HCT116 (cell line): ENCODE measurements around the gene ATL1. TPM values are rescaled to one million over a fixed set of nuclear protein-coding genes. Genes with fewer than 3 reads are reported as not detected.

Experiments used
- ATAC-seq: fragments of 200-7000 bp; cut with Tn5 transposase; 2 replicates; pipeline ENCODE4 v1.9.1; 2020; ENCODE audit warnings: mild to moderate bottlenecking, moderate library complexity
- BruUV-seq: library from RNA; stranded (reverse); fragments of 400-500 nt; replicated peaks from 2 replicates; lab custom pipeline; 2021; lab: Mats Ljungman, UMichigan
- CTCF ChIA-PET: fragments of 300-600 bp; sonication (Branson Sonifier 250); formaldehyde crosslinking; loops from one replicate; lab custom pipeline; 2021; ENCODE audit warnings: antibody characterized with exemption; lab: Charles Lee
- POLR2A ChIA-PET: fragments of 300-600, 350-600 bp; sonication (Branson Sonifier 250); formaldehyde crosslinking; loops from one replicate; lab custom pipeline; 2021; ENCODE audit warnings: antibody characterized with exemption; lab: Charles Lee
- RAD21 ChIA-PET, 2 experiments: fragments of 300-600 bp; sonication (Branson Sonifier 250); formaldehyde crosslinking; loops; one replicate each; lab custom pipeline; 2023; ENCODE audit warnings: low total read pairs in 2 of 2; ENCODE audit not compliant: uncharacterized antibody in 2 of 2, unreplicated experiment in 2 of 2, low non-redundant PET in 1 of 2; lab: Charles Lee
- DNase-seq: peaks from one replicate; pipeline ENCODE4 v3.0.0-alpha.2; 2010; ENCODE audit warnings: low read depth, low spot score
- H2AFZ ChIP-seq: fragments of 200-600 bp; shearing (Covaris generic), sonication (generic); 2 replicates; pipeline ENCODE4 v1.6.1; 2017; ENCODE audit warnings: low read depth, mixed run types, mixed read lengths, antibody characterized with exemption, low read length; ENCODE audit not compliant: poor library complexity, severe bottlenecking
- H3K27ac ChIP-seq: 2 replicates; pipeline ENCODE4 v1.5.1; 2012; ENCODE audit warnings: low read depth, low read length
- H3K27me3 ChIP-seq: fragments of 200-600 bp; sonication (generic); 2 replicates; pipeline ENCODE4 v1.6.1; 2016; ENCODE audit warnings: mixed run types, low read length, mixed read lengths; ENCODE audit not compliant: insufficient read depth
- H3K36me3 ChIP-seq, 2 experiments: fragments of 200-500 bp in 1 of 2; fragments of 200-600 bp in 1 of 2; sonication (Bioruptor generic) in 1 of 2; sonication (generic) in 1 of 2; 2 replicates each; pipeline versions ENCODE4 v1.5.1 to v1.6.1; 2014 to 2016; ENCODE audit warnings: low read length in 2 of 2, inconsistent platforms in 1 of 2, mixed read lengths in 1 of 2, mixed run types in 1 of 2; ENCODE audit not compliant: insufficient read depth in 2 of 2, control insufficient read depth in 1 of 2
- H3K4me1 ChIP-seq, 2 experiments: fragments of 200-600 bp in 1 of 2; sonication (generic) in 1 of 2; 2 replicates each; pipeline versions ENCODE4 v1.5.1 to v1.6.1; 2012 to 2017; ENCODE audit warnings: low read length in 2 of 2, inconsistent platforms in 1 of 2, mild to moderate bottlenecking in 1 of 2, mixed read lengths in 1 of 2, mixed run types in 1 of 2, moderate library complexity in 1 of 2; ENCODE audit not compliant: insufficient read depth in 2 of 2, control insufficient read depth in 1 of 2
- H3K4me2 ChIP-seq: fragments of 200-600 bp; sonication (generic); 2 replicates; pipeline ENCODE4 v1.6.1; 2017; ENCODE audit warnings: mixed run types, low read length, mixed read lengths
- H3K4me3 ChIP-seq, 2 experiments: fragments of 200-600 bp in 1 of 2; sonication (generic) in 1 of 2; replicated peaks in 1 of 2; 2 replicates each; pipeline ENCODE4 v1.5.1; 2011 to 2016; ENCODE audit warnings: low read length in 2 of 2, control low read depth in 1 of 2, low read depth in 1 of 2, mild to moderate bottlenecking in 1 of 2, mixed read lengths in 1 of 2, mixed run types in 1 of 2
- H3K79me2 ChIP-seq: fragments of 200-600 bp; sonication (generic); 2 replicates; pipeline ENCODE4 v1.6.1; 2017; ENCODE audit warnings: mild to moderate bottlenecking, mixed run types, low read length, moderate library complexity, mixed read lengths; ENCODE audit not compliant: insufficient read depth
- H3K9ac ChIP-seq: fragments of 200-600 bp; sonication (generic); 2 replicates; pipeline ENCODE4 v1.6.1; 2016; ENCODE audit warnings: low read length, mixed read lengths
- H3K9me2 ChIP-seq: fragments of 200-600 bp; sonication (generic), shearing (Covaris generic); 2 replicates; pipeline ENCODE4 v1.6.1; 2017; ENCODE audit warnings: mixed run types, mild to moderate bottlenecking, moderate library complexity; ENCODE audit not compliant: insufficient read depth
- H3K9me3 ChIP-seq, 2 experiments: fragments of 200-500 bp in 1 of 2; fragments of 200-600 bp in 1 of 2; sonication (Bioruptor generic) in 1 of 2; sonication (generic) in 1 of 2; 2 replicates each; pipeline ENCODE4 v1.6.1; 2014 to 2017; ENCODE audit warnings: low read length in 2 of 2, mixed read lengths in 2 of 2, inconsistent platforms in 1 of 2, low read depth in 1 of 2, mild to moderate bottlenecking in 1 of 2, mixed run types in 1 of 2, moderate library complexity in 1 of 2; ENCODE audit not compliant: control insufficient read depth in 1 of 2, insufficient read depth in 1 of 2
- H4K20me1 ChIP-seq: fragments of 200-600 bp; sonication (generic), shearing (Covaris generic); 2 replicates; pipeline ENCODE4 v1.6.1; 2017; ENCODE audit warnings: mixed run types, mild to moderate bottlenecking, moderate library complexity; ENCODE audit not compliant: insufficient read depth
- ATF3 ChIP-seq: IDR thresholded peaks from 2 replicates; pipeline ENCODE4 v1.6.1; 2012
- CBX3 ChIP-seq: IDR thresholded peaks from 2 replicates; pipeline ENCODE4 v1.6.1; 2012; ENCODE audit warnings: low read depth
- CTCF ChIP-seq, 3 experiments: fragments of 200-600 bp in 1 of 3; sonication (generic) in 1 of 3; IDR thresholded peaks in 2 of 3; conservative IDR thresholded peaks in 1 of 3; 2 replicates each; pipeline ENCODE4 v1.5.1; 2012 to 2017; ENCODE audit warnings: low read depth in 2 of 3, low read length in 2 of 3, antibody characterized with exemption in 1 of 3, borderline replicate concordance in 1 of 3, control low read depth in 1 of 3, mild to moderate bottlenecking in 1 of 3, mixed read lengths in 1 of 3, mixed run types in 1 of 3, moderate library complexity in 1 of 3; ENCODE audit not compliant: insufficient read depth in 1 of 3
- ELF1 ChIP-seq: IDR thresholded peaks from 2 replicates; pipeline ENCODE4 v1.6.1; 2012; ENCODE audit warnings: low read depth, borderline replicate concordance
- EZH2phosphoT487 ChIP-seq: fragments of 200-600 bp; IDR thresholded peaks from 2 replicates; pipeline ENCODE4 v1.6.1; 2018; ENCODE audit warnings: antibody characterized with exemption, borderline replicate concordance
- FOSL1 ChIP-seq: IDR thresholded peaks from 2 replicates; pipeline ENCODE4 v1.6.1; 2012; ENCODE audit warnings: low read depth
- JUND ChIP-seq: IDR thresholded peaks from 2 replicates; pipeline ENCODE4 v1.6.1; 2012
- POLR2A ChIP-seq: IDR thresholded peaks from 2 replicates; pipeline ENCODE4 v1.7.0; 2011; ENCODE audit warnings: borderline replicate concordance; ENCODE audit not compliant: insufficient read depth, insufficient read length; ENCODE audit errors: extremely low read depth
- SP1 ChIP-seq: IDR thresholded peaks from 2 replicates; pipeline ENCODE4 v1.6.1; 2012; ENCODE audit warnings: low read depth
- TCF7L2 ChIP-seq: IDR thresholded peaks from 2 replicates; pipeline ENCODE4 v1.7.0; 2011; ENCODE audit warnings: borderline replicate concordance, inconsistent platforms; ENCODE audit not compliant: insufficient read depth, insufficient read length; ENCODE audit errors: extremely low read depth
- YY1 ChIP-seq: IDR thresholded peaks from 2 replicates; pipeline ENCODE4 v1.6.1; 2011; ENCODE audit warnings: low read length, low read depth, moderate library complexity, mild to moderate bottlenecking; ENCODE audit not compliant: insufficient replicate concordance; ENCODE audit errors: extremely low read depth
- ZNF274 ChIP-seq: fragments of 200-500 bp; sonication (Bioruptor generic); IDR thresholded peaks from 2 replicates; pipeline ENCODE4 v1.6.1; 2014; ENCODE audit warnings: mild to moderate bottlenecking, low read depth, low read length, inconsistent platforms
- intact Hi-C: fragments of 100-400 bp; cut with micrococcal nuclease; formaldehyde crosslinking; loops from 2 replicates; pipeline ENCODE4 v1.10.0; 2022
- total RNA-seq: library from RNA; stranded (reverse); gene quantifications from one replicate; pipeline ENCODE4 v1.2.1, GENCODE V29; 2021; ENCODE audit not compliant: unreplicated experiment
- TF ChIP-seq, protein P1 (sequence below): IDR thresholded peaks from 2 replicates; pipeline ENCODE4 v1.6.1; 2011; ENCODE audit warnings: mild to moderate bottlenecking, low read length, moderate library complexity; ENCODE audit not compliant: insufficient replicate concordance; ENCODE audit errors: extremely low read depth
- TF ChIP-seq, protein P2 (sequence below): IDR thresholded peaks from 2 replicates; pipeline ENCODE4 v1.6.1; 2012

The ATL1 gene
- total RNA-seq, 1 experiment from 2014 or later: 1.4 TPM

DNA sequence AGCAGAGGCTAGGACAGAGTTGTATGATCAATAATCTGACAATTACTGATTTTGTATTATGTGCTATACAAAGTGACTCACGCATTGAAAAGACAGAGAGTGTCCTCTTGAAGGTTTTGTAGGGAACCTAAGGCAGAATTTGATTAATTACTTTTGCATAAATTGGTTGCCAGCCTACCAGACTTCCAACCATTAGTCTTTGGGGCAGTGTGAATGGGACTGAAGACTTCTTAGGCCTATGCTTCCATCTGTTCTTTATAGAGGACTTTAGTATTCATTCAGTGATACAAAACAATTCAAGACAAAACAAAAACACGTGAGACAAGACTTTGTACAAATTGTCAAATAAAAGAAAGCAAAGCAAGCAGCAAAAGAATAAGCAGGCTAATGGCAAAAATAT, 46.5 kb downstream of the ATL1 start:
- BruUV-seq: no TSS peak
- Histone ChIP-seq H3K36me3 (no peaks in the 10 kb centered on the region), H4K20me1 (no peaks in the 10 kb centered on the region), H3K27me3 (no peaks in the 10 kb centered on the region), H2AFZ (no peak overlapping the region), H3K9me3 (no peaks in the 10 kb centered on the region), H3K4me1 (peaks cover under 1 to 8% of the 10 kb centered on the region in 2 experiments; a peak in 3 of 4 replicates), H3K4me2 (no peak overlapping the region), H3K9ac (no peak overlapping the region), H3K9me2 (no peaks in the 10 kb centered on the region)
- ChIA-PET CTCF (interaction anchor here (1.1 kb wide), 1 partner anchor 9 kb away, joined by 3 read pairs; no protein-coding TSS in a partner anchor), RAD21 (no interaction called here)
- no peak for DNase-seq
- TF ChIP-seq ATF3 (no peak), POLR2A (no peak), TCF7L2 (no peak), JUND (no peak), YY1 (no peak), ELF1 (no peak), CTCF (IDR thresholded peaks at IDR 0.05 in 2 of 3, conservative IDR thresholded peaks at IDR 0.05 in 1 of 3; ENCODE audit: borderline replicate concordance in 1 of 3, insufficient read depth in 1 of 3, low read depth in 2 of 3, low read length in 2 of 3) (no peak), EZH2phosphoT487 (no peak), CBX3 (no peak), ZNF274 (no peak), FOSL1 (no peak), SP1 (no peak)
- TF ChIP-seq, protein P1, sequence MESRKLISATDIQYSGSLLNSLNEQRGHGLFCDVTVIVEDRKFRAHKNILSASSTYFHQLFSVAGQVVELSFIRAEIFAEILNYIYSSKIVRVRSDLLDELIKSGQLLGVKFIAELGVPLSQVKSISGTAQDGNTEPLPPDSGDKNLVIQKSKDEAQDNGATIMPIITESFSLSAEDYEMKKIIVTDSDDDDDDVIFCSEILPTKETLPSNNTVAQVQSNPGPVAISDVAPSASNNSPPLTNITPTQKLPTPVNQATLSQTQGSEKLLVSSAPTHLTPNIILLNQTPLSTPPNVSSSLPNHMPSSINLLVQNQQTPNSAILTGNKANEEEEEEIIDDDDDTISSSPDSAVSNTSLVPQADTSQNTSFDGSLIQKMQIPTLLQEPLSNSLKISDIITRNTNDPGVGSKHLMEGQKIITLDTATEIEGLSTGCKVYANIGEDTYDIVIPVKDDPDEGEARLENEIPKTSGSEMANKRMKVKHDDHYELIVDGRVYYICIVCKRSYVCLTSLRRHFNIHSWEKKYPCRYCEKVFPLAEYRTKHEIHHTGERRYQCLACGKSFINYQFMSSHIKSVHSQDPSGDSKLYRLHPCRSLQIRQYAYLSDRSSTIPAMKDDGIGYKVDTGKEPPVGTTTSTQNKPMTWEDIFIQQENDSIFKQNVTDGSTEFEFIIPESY: no peak
- TF ChIP-seq, protein P2, sequence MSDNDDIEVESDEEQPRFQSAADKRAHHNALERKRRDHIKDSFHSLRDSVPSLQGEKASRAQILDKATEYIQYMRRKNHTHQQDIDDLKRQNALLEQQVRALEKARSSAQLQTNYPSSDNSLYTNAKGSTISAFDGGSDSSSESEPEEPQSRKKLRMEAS: no peak
- TF ChIP-seq, all 23 proteins: peak for 0
- intact Hi-C loops: no loop called here
- H3K27ac ChIP-seq: no peak overlapping the region
- no peak for ATAC-seq
- H3K79me2 ChIP-seq: no peaks in the 10 kb centered on the region
- POLR2A ChIA-PET: no interaction called here
- no peak overlapping the region for H3K4me3 ChIP-seq
